NT2/D1 (cell line): Measurements from ENCODE around the gene GDF9.

ENCODE experiments used
- SUZ12 ChIP-seq: IDR thresholded peaks from 2 replicates; pipeline ENCODE4 v1.6.1; 2011; ENCODE audit not compliant: insufficient read length, insufficient read depth; ENCODE audit errors: extremely low read depth
- YY1 ChIP-seq: IDR thresholded peaks from 2 replicates; pipeline ENCODE4 v1.6.1; 2011; ENCODE audit not compliant: insufficient read length, insufficient read depth
- ZNF274 ChIP-seq: IDR thresholded peaks from 2 replicates; pipeline ENCODE4 v1.6.1; 2011; ENCODE audit warnings: mild to moderate bottlenecking, low read depth, low read length

DNA sequence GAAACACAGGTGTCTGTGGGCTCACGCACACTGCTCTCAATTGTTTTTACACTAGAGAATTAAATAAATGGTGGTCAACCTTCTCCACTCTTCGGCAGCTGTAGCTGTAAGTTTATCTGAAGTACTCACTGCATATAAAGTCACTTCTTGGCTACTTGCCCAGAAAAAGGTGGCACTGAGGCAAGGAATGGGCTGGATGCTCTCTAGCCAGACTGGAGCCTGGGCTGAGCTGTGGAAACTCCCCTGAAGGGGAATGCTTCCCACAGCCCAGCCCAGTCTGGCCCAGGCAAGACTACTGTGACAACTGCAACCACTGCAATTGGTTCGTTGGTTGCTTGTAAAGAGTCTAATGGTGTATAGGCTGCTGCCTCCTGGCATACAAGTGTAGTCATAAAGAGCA is 11.7 kb upstream of the GDF9 start:
- no peak for TF ChIP-seq ZNF274
- no peak for TF ChIP-seq YY1
- no peak for TF ChIP-seq SUZ12
